GM12865 (cell line): Measurements from ENCODE around the gene PNO1.

Source experiments
- DNase-seq: peaks from one replicate; pipeline ENCODE4 v3.0.0; 2010; ENCODE audit warnings: low read depth
- H3K4me3 ChIP-seq: 2 replicates; pipeline ENCODE4 v1.5.1; 2011; ENCODE audit warnings: mild to moderate bottlenecking, low read depth, low read length, control low read depth
- CTCF ChIP-seq: IDR thresholded peaks from 2 replicates; pipeline ENCODE4 v1.5.1; 2011; ENCODE audit warnings: low read length, control low read depth, low read depth, inconsistent platforms; ENCODE audit not compliant: insufficient read depth; ENCODE audit errors: missing control alignments

Gene PNO1

DNA sequence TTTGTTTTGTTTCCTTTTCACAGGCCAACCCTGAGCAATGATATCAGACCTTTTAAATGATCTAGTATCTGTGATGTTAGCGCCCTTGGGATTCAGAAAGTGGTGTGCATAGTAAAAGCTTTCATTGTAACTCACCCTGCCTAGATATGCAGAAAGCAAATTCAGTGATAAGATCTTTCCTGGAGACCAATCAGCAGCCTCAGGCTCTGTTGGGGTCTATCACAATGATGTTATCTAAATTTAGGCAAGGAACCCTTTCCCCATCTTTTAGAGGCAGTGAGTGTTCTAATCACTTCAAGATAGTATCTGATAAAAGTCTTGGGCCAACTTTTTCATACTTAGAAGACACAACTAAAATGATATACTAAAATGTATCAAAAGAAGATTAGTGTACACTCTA is 23.6 kb upstream of the PNO1 start:
- H3K4me3 ChIP-seq, result no peak overlapping the region
- no peak for TF ChIP-seq CTCF

DNA sequence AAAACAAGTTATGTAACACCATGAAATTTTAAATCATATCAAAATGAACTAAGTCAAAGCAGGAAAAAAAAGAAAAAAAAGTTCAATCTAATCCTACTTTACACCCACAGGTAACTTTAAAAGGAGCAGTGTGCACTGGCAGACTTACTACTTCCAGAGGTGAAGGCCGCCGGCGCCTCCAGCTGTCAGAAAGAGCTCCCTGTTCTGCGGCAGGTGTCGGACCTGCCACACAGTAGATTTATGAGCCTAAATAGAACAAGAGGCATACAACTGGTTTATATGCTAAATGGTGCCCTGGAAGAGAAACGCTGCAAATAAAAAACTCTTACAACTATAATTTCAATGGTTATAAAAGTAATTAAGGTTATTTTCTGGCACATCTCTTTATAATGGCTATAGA is 23.1 kb upstream of the PNO1 start:
- DNase-seq, result no peak
- TF ChIP-seq CTCF, result no peak
- H3K4me3 ChIP-seq, result no peak overlapping the region

More for the DNA sequence above, 23.6 kb upstream of the PNO1 start:
- no peak for DNase-seq

DNA sequence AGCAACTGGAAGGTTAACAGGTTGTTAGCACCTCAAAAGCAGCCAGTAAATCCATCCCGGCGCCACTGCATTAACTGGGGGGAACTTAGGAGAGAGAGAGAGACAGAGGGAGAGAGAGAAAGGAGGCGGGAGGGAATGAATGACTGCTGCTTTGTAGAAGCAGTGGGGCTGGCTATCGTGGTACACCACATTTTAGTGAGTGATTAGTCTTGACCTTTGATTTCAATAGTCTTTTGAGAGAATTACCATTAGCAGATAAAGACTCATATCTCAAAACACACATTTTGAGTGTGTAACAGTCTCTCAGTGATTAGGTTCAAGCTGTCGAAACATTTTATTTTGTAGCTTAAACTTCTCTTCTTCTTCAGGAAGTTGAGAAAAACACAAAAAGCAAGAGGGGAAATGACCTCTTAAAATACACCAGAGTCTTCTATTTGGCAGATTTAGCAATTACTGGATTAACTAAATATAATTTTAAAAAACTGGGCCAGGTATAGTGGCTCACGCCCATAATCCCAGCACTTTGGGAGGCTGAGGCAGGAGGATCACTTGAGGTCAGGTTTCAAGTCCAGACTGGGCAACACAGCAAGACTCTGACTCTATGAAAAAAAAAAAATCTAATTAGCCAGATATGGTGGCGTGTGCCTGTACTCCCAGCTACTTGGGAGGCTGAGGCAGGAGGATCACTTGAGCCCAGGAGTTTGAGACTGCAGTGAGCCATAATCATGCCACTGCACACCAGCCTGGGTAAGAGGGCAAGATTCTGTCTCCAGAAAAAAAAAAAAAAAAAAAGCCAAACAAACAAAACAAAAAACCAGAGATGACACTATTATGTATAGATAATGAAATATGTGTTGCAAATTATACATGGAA is 22.0 kb upstream of the PNO1 start:
- H3K4me3 ChIP-seq, result no peak overlapping the region
- TF ChIP-seq CTCF, result no peak
- DNase-seq, result no peak

DNA sequence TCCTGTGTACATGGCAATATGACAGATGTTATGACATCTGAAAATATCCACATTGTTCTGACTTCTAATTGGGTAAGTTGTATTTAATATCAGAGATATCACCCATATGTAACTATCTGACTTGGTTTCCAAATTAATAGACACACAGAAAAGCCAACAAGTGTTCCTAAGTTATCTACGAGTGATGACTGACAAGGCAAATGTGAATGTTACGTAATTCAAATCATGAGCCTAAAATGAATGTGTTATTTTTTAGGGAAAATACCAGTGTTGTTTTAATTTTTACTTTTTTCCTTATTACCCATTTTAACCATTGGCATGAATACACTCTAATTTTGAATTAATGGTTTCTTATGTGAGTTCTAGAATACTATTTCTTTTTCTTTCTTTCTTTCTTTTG is 15.8 kb upstream of the PNO1 start:
- no peak overlapping the region for H3K4me3 ChIP-seq
- no peak for TF ChIP-seq CTCF
- DNase-seq, result no peak

- TF ChIP-seq CTCF, result no peak
- H3K4me3 ChIP-seq, result no peak overlapping the region
- DNase-seq, result no peak
Observed at GRCh38 chr2:68151037-68151436, 6.7 kb upstream of the PNO1 start.

GRCh38 chr2:68152681-68153347 is 4.9 kb upstream of the PNO1 start:
- no peak for DNase-seq
- TF ChIP-seq CTCF, result no peak
- no peak overlapping the region for H3K4me3 ChIP-seq

- no peak for TF ChIP-seq CTCF
- DNase-seq, result no peak
- H3K4me3 ChIP-seq, result no peak overlapping the region
Observed at GRCh38 chr2:68155618-68156017, 2.1 kb upstream of the PNO1 start.
